H9 (cell line): ENCODE results near the gene ODAD2. TPM values are rescaled to one million over a fixed set of nuclear protein-coding genes. Genes with fewer than 3 reads are reported as not detected.

Experiments
- DNase-seq: peaks from one replicate; pipeline ENCODE4 v3.0.0-alpha.2; 2017
- H2AFZ ChIP-seq: one replicate; pipeline ENCODE4 v1.6.1; 2013; ENCODE audit warnings: mild to moderate bottlenecking, low read length, control low read depth, moderate library complexity
- H2AK5ac ChIP-seq: 2 replicates; pipeline ENCODE4 v1.6.1; 2013; ENCODE audit warnings: low read length, control low read depth, mixed read lengths; ENCODE audit not compliant: insufficient read length
- H2BK120ac ChIP-seq: one replicate; pipeline ENCODE4 v1.6.1; 2013; ENCODE audit warnings: low read depth, mild to moderate bottlenecking, low read length, control low read depth, inconsistent platforms; ENCODE audit not compliant: poor library complexity, severe bottlenecking
- H2BK12ac ChIP-seq: 2 replicates; pipeline ENCODE4 v1.6.1; 2013; ENCODE audit warnings: low read length, control low read depth, mixed read lengths, low read depth; ENCODE audit not compliant: insufficient read length
- H2BK15ac ChIP-seq: 2 replicates; pipeline ENCODE4 v1.6.1; 2013; ENCODE audit warnings: low read depth, low read length, control low read depth
- H2BK20ac ChIP-seq: one replicate; pipeline ENCODE4 v1.6.1; 2013; ENCODE audit warnings: low read depth, mild to moderate bottlenecking, low read length, control low read depth, inconsistent platforms; ENCODE audit not compliant: poor library complexity, severe bottlenecking
- H2BK5ac ChIP-seq: 2 replicates; pipeline ENCODE4 v1.6.1; 2013; ENCODE audit warnings: low read length, control low read depth, mixed read lengths; ENCODE audit not compliant: insufficient read length
- H3K14ac ChIP-seq: 2 replicates; pipeline ENCODE4 v1.6.1; 2013; ENCODE audit warnings: low read length, control low read depth; ENCODE audit not compliant: insufficient read depth
- H3K18ac ChIP-seq: 2 replicates; pipeline ENCODE4 v1.6.1; 2013; ENCODE audit warnings: low read depth, mild to moderate bottlenecking, mixed read lengths, low read length, control low read depth; ENCODE audit not compliant: insufficient read length
- H3K23ac ChIP-seq: 2 replicates; pipeline ENCODE4 v1.6.1; 2013; ENCODE audit warnings: low read length, control low read depth, mixed read lengths, low read depth; ENCODE audit not compliant: insufficient read length
- H3K23me2 ChIP-seq: 2 replicates; pipeline ENCODE4 v1.6.1; 2013; ENCODE audit warnings: low read depth, mild to moderate bottlenecking, mixed read lengths, low read length, control low read depth; ENCODE audit not compliant: insufficient read length, poor library complexity, severe bottlenecking
- H3K27ac ChIP-seq: 2 replicates; pipeline ENCODE4 v1.5.1; 2013; ENCODE audit warnings: low read length, control low read depth, mixed read lengths, low read depth; ENCODE audit not compliant: insufficient read length
- H3K27me3 ChIP-seq: 2 replicates; pipeline ENCODE4 v1.6.1; 2013; ENCODE audit warnings: low read length, control low read depth, inconsistent platforms; ENCODE audit not compliant: insufficient read depth
- H3K4ac ChIP-seq: 2 replicates; pipeline ENCODE4 v1.6.1; 2013; ENCODE audit warnings: low read depth, mild to moderate bottlenecking, control low read depth, inconsistent platforms, low read length, moderate library complexity
- H3K4me1 ChIP-seq: 2 replicates; pipeline ENCODE4 v1.6.1; 2013; ENCODE audit warnings: low read length, control low read depth, inconsistent platforms; ENCODE audit not compliant: insufficient read depth
- H3K4me2 ChIP-seq: 2 replicates; pipeline ENCODE4 v1.6.1; 2013; ENCODE audit warnings: low read length, control low read depth, mixed read lengths; ENCODE audit not compliant: insufficient read length, insufficient read depth
- H3K56ac ChIP-seq: 2 replicates; pipeline ENCODE4 v1.6.1; 2013; ENCODE audit warnings: low read depth, mild to moderate bottlenecking, mixed read lengths, low read length, control low read depth; ENCODE audit not compliant: insufficient read length
- H3K79me1 ChIP-seq: 2 replicates; pipeline ENCODE4 v1.6.1; 2013; ENCODE audit warnings: low read depth, mild to moderate bottlenecking, moderate library complexity, low read length, control low read depth, inconsistent platforms; ENCODE audit not compliant: insufficient read depth, poor library complexity, severe bottlenecking
- H3K79me2 ChIP-seq: 2 replicates; pipeline ENCODE4 v1.6.1; 2013; ENCODE audit warnings: low read length, control low read depth, inconsistent platforms; ENCODE audit not compliant: insufficient read depth
- H3K9ac ChIP-seq: 2 replicates; pipeline ENCODE4 v1.6.1; 2013; ENCODE audit warnings: low read length, control low read depth, mixed read lengths; ENCODE audit not compliant: insufficient read length; ENCODE audit errors: extremely low read depth
- H3K9me3 ChIP-seq: one replicate; pipeline ENCODE4 v1.6.1; 2013; ENCODE audit warnings: low read depth, low read length, inconsistent platforms; ENCODE audit not compliant: control insufficient read depth
- H3T11ph ChIP-seq: one replicate; pipeline ENCODE4 v1.6.1; 2013; ENCODE audit warnings: mild to moderate bottlenecking, low read length, control low read depth, inconsistent platforms
- H4K20me1 ChIP-seq: one replicate; pipeline ENCODE4 v1.6.1; 2013; ENCODE audit not compliant: control insufficient read depth, insufficient read length, insufficient read depth
- H4K5ac ChIP-seq: 2 replicates; pipeline ENCODE4 v1.6.1; 2013; ENCODE audit warnings: low read depth, mild to moderate bottlenecking, mixed read lengths, low read length, control low read depth; ENCODE audit not compliant: insufficient read length
- H4K8ac ChIP-seq: replicated peaks from 2 replicates; pipeline ENCODE4 v1.6.1; 2013; ENCODE audit warnings: low read length, control low read depth, mixed read lengths, low read depth; ENCODE audit not compliant: insufficient read length
- H4K91ac ChIP-seq: 2 replicates; pipeline ENCODE4 v1.6.1; 2013; ENCODE audit warnings: low read depth, mild to moderate bottlenecking, moderate library complexity, mixed read lengths, low read length, control low read depth; ENCODE audit not compliant: insufficient read length
- H3K27ac Mint-ChIP-seq, 3 experiments: 2 replicates in 2 of 3; 3 replicates in 1 of 3; pipeline ENCODE4 v1.8.0; 2020 to 2021; ENCODE audit warnings: mixed read lengths in 3 of 3, mild to moderate bottlenecking in 1 of 3, moderate library complexity in 1 of 3
- H3K27me3 Mint-ChIP-seq: 2 replicates; pipeline ENCODE4 v1.8.0; 2021; ENCODE audit warnings: low read depth, mild to moderate bottlenecking, moderate library complexity, mixed read lengths
- H3K36me3 Mint-ChIP-seq, 3 experiments: 2 replicates in 2 of 3; 3 replicates in 1 of 3; pipeline ENCODE4 v1.8.0; 2020 to 2021; ENCODE audit warnings: low read depth in 3 of 3, mixed read lengths in 3 of 3; ENCODE audit not compliant: insufficient read depth in 1 of 3
- H3K4me1 Mint-ChIP-seq, 2 experiments: 2 replicates each; pipeline ENCODE4 v1.8.0; 2020; ENCODE audit warnings: mixed read lengths in 2 of 2
- H3K4me3 Mint-ChIP-seq, 2 experiments: 2 replicates in 1 of 2; 3 replicates in 1 of 2; pipeline ENCODE4 v1.8.0; 2020 to 2021; ENCODE audit warnings: mild to moderate bottlenecking in 2 of 2, mixed read lengths in 2 of 2, moderate library complexity in 1 of 2
- H3K9me3 Mint-ChIP-seq, 2 experiments: 2 replicates in 1 of 2; 3 replicates in 1 of 2; pipeline ENCODE4 v1.8.0; 2020; ENCODE audit warnings: mild to moderate bottlenecking in 2 of 2, mixed read lengths in 2 of 2, moderate library complexity in 1 of 2
- CTCF ChIP-seq: fragments of 200-600 bp; sonication (generic); conservative IDR thresholded peaks from 3 replicates; pipeline ENCODE4 v1.8.0; 2021; ENCODE audit warnings: antibody characterized with exemption, mild to moderate bottlenecking
- WGBS: extraction: QIAGEN DNeasy Blood & Tissue Kit; methylation state at CpG from one replicate; pipeline ENCODE4 v1.1.7; 2013; ENCODE audit warnings: missing lambda C conversion rate, low lambda C conversion rate, mixed read lengths; ENCODE audit not compliant: insufficient read length; ENCODE audit errors: extremely low coverage; 5-methylcytosine and 5-hydroxymethylcytosine counted together
- total RNA-seq: library from RNA; stranded (reverse); gene quantifications from 2 replicates; pipeline ENCODE4 v1.2.1, GENCODE V29; 2021

Gene ODAD2
- total RNA-seq, 1 experiment from 2014 or later = 4.5 TPM

- Histone ChIP-seq H3K14ac (no peak overlapping the region), H3K18ac (no peak overlapping the region), H3K4ac (no peak overlapping the region), H3K56ac (no peak overlapping the region), H2AFZ (no peak overlapping the region), H4K91ac (no peak overlapping the region), H3K79me1 (no peaks in the 10 kb centered on the region), H3K9me3 (no peaks in the 10 kb centered on the region), H3K23ac (no peak overlapping the region), H3K23me2 (no peaks in the 10 kb centered on the region), H3K27me3 (no peaks in the 10 kb centered on the region), H2BK5ac (no peak overlapping the region), H2BK15ac (no peak overlapping the region), H2BK120ac (no peak overlapping the region), H3K4me1 (no peaks in the 10 kb centered on the region; the same call in 1 of the 2 replicates), H4K5ac (no peak overlapping the region), H4K20me1 (no peaks in the 10 kb centered on the region), H4K8ac (no peak overlapping the region), H2BK20ac (no peak overlapping the region), H3K79me2 (no peaks in the 10 kb centered on the region), H3K27ac (no peak overlapping the region), H3T11ph (no peak overlapping the region), H2AK5ac (no peak overlapping the region), H2BK12ac (no peak overlapping the region), H3K4me2 (no peak overlapping the region), H3K9ac (no peak overlapping the region)
- Mint-ChIP-seq H3K4me1 (peaks cover 3 to 5% of the 10 kb centered on the region in 2 experiments; a peak in 1 of 4 replicates), H3K27me3 (no peaks in the 10 kb centered on the region), H3K4me3 (no peak overlapping the region), H3K27ac (no peak overlapping the region), H3K9me3 (no peaks in the 10 kb centered on the region), H3K36me3 (no peaks in the 10 kb centered on the region)
- no peak for TF ChIP-seq CTCF
- WGBS = no CpG with 5 or more reads among the region's 3 CpGs
- DNase-seq = no peak
Measured at GRCh38 chr10:28046579-28046978, 47.7 kb upstream of the ODAD2 start.
